B cell (primary cell): ENCODE measurements around the gene CLCN7.

Experiments
- EZH2 ChIP-seq: IDR thresholded peaks from 2 replicates; pipeline ENCODE4 v1.6.1; 2012; ENCODE audit warnings: borderline replicate concordance, low read depth, mild to moderate bottlenecking, moderate library complexity, low read length; ENCODE audit not compliant: insufficient read depth, poor library complexity, severe bottlenecking
- TF ChIP-seq, protein P1 (sequence below): fragments of 200-600 bp; IDR thresholded peaks from one replicate; pipeline ENCODE4 v1.8.0; 2022; ENCODE audit warnings: antibody characterized with exemption, mild to moderate bottlenecking

GRCh38 chr16:1514507-1514906, 39.7 kb upstream of the CLCN7 start:
- TF ChIP-seq, protein P1, sequence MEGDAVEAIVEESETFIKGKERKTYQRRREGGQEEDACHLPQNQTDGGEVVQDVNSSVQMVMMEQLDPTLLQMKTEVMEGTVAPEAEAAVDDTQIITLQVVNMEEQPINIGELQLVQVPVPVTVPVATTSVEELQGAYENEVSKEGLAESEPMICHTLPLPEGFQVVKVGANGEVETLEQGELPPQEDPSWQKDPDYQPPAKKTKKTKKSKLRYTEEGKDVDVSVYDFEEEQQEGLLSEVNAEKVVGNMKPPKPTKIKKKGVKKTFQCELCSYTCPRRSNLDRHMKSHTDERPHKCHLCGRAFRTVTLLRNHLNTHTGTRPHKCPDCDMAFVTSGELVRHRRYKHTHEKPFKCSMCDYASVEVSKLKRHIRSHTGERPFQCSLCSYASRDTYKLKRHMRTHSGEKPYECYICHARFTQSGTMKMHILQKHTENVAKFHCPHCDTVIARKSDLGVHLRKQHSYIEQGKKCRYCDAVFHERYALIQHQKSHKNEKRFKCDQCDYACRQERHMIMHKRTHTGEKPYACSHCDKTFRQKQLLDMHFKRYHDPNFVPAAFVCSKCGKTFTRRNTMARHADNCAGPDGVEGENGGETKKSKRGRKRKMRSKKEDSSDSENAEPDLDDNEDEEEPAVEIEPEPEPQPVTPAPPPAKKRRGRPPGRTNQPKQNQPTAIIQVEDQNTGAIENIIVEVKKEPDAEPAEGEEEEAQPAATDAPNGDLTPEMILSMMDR: no peak
- TF ChIP-seq EZH2: no peak
